ENCODE results near the gene GRIK5.

The GRIK5 gene

GRCh38 chr19:41981724-41982123 lies 88.3 kb downstream of the GRIK5 start:
- DNase-seq: no peak

DNA sequence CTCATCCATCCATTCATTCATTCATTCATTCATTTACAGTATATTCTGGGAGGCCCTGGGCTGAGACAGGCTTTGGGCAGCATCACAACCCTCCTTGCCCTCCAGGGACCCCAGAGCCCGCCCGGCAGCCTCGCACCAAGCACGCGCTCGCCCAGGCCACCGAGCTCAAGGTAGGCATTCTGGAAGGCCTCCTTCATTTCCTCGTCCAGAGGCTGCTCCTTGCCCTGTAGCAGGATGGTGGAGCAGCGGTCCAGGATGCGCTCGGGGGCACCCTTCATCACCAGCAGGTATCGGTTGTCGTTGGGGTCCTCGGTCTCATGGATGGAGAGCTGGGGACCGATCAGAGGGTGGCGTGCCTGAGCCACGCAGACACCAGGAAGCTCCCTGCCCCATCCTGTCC lies 91.5 kb downstream of the GRIK5 start:
- DNase-seq: no peak

- no peak for DNase-seq
Measured at GRCh38 chr19:41977916-41978315, 92.1 kb downstream of the GRIK5 start.

DNA sequence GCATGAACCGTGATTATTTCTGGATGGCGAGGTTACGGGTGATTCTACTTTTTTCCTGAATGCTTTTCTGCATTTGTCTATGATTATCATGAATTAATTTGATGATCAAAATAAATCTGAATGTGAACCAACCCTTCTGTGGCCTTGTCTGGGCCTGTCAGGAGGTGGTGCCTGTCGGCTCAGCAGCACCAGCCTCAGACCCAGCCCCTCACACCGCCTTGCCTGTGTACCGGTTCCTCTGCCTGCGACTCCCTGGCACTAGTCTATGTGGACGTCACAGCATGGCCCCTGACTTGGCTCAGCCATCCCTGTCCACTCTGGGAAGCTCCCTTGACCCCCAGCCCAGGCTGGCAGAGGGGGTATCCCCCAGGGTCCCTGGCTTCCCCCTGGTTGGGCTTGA lies 95.4 kb downstream of the GRIK5 start:
- DNase-seq: no peak

GRCh38 chr19:41971363-41971762 lies 98.6 kb downstream of the GRIK5 start:
- DNase-seq: no peak

- DNase-seq: no peak
Measured at GRCh38 chr19:41969772-41970458, 100.1 kb downstream of the GRIK5 start.

DNA sequence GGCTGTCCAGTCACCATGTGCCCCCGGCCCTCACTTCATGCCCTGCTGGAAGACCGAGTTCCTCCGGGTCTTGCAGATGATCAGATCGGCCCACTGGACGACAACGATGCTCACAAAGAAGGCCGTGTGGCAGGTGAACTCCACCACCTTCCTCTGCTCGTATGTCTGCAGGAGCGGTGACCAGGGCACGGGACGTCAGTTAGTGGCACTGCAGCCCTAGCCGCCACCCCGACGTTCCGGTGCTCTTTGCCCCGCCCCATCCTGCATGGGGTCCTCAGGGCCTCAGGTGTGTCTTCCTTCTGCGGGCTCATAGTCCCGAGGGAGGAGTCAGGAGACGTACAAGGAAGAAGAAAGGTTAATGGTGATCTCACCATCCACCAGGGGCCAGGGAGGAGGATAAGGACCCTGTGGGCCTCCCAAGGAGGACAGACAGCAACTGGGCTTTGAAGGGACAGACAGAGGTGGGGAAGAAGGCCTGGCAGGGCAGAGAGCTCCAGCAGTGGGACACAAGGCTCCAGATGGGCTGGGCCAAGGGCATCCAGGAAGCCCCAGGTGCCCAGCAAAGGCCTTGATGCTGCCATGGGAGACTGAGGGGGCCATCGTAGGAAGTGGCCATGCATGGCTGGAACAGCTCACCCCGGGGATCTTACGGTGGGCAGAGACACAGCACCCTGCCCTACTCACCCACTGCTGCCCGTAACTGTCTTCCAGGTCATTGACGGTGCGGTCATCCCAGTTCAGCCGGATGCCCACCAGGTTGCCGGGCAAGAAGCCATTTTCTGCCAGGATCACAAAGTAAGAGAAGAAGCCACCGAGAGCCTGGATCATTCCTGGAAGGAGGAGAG lies 101.0 kb downstream of the GRIK5 start:
- no peak for DNase-seq

- peak; percentile 64 for DNase-seq
Measured at GRCh38 chr19:41967054-41967783, 102.8 kb downstream of the GRIK5 start.

GRCh38 chr19:41965106-41965505 lies 104.9 kb downstream of the GRIK5 start:
- no peak for DNase-seq

GRCh38 chr19:41960973-41961372 lies 109.0 kb downstream of the GRIK5 start:
- DNase-seq: no peak

DNA sequence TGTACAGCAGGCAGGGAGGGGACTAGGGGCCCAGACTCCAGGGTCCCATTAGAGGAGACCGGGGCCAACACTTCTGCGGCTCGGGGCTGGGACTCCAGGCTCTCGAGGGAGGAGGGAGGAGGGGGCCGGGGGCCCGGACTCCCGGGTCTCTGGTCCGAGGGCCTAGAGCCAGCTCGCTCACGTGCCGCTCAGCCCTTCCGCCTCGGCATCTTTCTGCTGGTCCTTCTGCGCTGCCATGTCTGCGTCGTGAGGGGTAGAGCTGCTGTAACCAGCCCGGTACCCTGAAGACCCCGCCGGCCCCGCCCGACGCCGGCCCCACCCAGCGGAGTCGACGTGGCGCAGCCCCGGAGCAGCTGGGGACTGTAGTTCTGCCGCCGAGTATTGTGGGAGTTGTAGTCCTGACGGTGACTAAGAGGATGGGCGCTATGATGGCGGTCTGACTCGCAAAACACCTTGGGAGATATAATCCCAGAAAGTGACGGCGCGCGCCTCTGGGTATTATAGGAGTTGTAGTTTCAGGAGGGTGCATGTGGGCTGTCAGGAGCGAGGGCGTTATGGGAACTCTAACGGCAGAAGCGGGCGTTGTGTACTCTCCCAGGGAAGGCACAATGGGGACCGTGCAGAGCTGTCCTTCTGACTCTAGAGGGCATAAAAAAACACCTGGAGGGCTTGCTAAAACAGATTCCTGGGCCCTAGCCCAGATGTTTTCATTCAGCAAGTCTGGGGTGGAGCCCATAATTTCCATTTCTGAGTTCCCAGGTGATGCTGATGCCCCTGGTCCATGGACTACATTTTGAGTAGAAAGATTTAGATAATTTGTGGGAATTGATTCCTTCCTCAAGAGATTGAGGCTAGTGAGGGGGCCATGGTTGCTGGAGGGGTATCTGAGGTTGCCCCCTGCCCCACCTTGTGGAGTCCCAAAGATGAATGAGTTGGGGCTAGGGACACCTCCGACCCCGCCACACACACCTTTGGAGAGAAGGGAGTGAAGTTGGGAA lies 110.7 kb downstream of the GRIK5 start, which contains the start of gene RABAC1:
Gene RABAC1, minus strand, starts transcription at position 266 of the 998 bp plus-strand sequence. Its CDS starts 29 bp downstream, at position 237.
- peak; percentile 82 for DNase-seq

DNA sequence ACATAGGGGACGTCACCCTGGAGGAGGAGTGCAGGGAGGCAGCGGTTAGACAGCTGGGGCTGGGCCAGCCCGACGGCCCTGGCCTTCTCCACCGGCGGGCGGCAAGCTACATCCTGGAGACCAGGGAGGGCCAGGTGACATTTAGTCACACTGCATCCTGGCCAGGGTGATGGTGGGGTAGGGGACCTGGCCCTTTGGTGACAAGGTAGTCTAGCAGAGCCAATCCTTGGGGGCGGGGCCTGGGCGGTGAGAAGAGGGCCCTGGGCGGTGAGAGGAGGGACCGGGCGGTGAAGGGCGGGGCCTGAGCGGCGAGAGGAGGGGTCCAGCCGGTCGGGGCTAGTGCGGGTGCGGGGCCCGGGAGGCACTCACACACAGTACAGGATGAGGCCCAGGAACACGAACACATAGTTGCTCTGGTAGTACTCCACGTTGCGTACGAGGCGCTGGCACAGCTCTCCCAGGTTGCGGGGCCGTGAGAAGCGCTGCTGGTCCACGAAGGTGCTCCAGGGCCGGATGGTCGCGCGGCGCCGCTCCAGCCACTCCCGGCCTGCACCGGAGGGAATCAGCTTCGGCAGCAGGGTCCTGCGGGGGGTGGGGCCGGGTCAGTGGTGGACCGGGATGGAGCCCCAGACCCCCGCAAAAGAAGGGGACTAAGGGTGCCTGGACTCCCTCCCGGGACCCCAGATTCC lies 111.5 kb downstream of the GRIK5 start:
- peak; percentile 24 for DNase-seq

DNA sequence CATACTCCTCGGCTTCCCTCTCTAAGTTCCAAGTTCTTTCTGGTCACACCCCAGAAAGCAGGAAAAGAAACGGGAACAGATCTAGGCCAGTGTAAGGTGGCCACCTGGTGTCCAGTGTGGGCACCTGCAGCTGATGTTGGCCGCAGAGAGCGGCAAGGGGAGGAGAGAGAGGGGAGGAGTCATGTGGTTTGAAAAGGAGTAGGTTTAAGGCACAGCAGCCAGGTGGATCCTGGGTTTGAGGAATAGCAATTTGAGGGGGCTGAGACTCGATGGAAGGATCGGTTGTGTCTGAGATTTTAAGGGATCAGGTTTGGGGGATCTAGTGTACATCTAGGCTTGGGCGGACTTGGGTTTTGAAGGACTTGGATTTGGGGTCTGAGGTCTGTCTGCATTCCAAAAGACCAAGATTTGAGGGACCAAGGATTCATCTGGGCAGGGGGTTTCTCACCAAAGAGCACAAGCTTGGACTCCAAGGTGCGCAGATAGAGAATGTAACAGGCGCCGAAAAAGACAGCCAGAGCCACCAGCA lies 112.1 kb downstream of the GRIK5 start:
- DNase-seq: peak; percentile 38

- DNase-seq: no peak
Measured at GRCh38 chr19:41957161-41957837, 112.7 kb downstream of the GRIK5 start.

GRCh38 chr19:41956621-41957020 lies 113.4 kb downstream of the GRIK5 start:
- DNase-seq: no peak

- DNase-seq: no peak
Measured at GRCh38 chr19:41955521-41955920, 114.5 kb downstream of the GRIK5 start.

DNA sequence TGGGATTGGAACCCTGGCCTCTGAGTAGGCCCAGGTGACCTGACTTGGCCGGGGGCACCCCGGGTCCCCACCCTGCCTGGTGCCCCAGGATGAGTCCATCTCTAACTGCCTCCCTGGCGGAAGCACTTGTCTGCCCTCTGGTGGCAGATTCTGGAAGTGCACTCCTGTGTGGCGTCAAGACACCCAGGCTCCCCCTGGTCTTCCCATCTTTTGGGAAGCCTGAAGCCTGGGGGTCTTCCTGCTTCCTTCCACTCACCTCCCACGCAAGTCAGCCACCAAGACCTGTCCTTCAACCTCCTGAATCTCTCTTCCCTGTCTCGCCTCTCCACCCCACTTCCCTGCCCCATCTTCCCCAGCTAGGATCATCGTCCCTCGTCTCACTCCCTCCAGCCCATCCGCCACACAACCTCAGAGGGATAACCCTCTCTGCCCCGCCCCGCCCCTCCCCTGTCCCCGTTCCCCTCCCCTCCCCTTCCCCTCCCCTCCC lies 118.3 kb downstream of the GRIK5 start:
- peak; percentile 53 for DNase-seq
